NCI-H1930 (cell line): ENCODE data around the gene AOAH.
A peak's percentile ranks its signal among the peaks of the same experiment; 100 is the strongest.

Source experiments
- DNase-seq, 2 experiments: peaks; one replicate each; lab custom pipeline; 2025; lab: John Stamatoyannopoulos, UW

Gene AOAH

DNA sequence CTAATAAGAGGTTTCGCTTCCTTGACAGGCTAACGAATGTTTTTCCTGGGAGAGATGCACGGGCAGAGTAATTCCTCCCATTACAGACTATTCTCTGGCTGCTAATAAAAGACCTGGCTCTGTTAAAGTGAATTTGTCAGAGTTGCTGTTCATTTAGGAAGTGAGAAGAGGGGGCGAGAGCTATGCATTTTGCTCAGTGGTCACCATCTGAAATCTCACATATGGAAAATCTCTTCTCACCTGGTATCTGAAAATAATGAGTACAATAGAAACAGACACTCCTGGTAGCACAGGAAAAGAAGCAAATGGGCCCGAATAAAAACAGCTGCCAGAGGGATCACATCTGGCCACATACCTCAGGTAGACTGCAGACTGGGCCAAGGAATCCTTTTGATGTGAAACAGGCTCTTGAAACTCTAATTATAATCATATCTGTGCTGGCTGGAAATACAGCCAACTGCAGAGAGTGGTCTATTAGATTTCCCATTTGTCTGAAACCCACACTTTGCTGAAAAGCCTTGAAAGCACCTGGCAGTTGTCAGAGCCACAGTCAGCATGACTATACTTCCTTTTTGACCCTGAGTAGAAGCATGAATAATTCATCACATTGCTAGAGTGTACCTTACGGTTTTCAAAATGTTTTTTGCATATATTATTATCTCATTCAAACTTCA, 33.6 kb downstream of the AOAH start:
- no peak for DNase-seq

DNA sequence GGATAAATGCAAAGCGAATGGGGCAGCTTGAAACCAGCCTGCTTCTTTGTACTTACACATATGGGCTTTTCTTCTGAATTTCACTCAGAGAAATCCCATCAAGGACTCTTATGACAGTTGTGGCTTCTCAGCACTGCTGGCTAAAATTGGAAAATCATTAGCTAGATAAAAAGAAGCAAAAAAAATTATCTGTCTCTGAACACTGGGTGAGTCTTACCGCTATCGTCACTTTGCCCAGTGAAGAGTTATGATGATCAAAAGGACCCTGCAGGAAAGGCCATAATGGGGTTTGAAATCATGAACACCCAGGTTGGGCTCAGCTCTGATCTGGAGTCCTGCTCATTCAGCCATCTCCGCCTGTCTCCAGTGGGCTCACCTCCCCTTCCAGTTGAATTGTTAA, 34.3 kb downstream of the AOAH start:
- no peak for DNase-seq

DNA sequence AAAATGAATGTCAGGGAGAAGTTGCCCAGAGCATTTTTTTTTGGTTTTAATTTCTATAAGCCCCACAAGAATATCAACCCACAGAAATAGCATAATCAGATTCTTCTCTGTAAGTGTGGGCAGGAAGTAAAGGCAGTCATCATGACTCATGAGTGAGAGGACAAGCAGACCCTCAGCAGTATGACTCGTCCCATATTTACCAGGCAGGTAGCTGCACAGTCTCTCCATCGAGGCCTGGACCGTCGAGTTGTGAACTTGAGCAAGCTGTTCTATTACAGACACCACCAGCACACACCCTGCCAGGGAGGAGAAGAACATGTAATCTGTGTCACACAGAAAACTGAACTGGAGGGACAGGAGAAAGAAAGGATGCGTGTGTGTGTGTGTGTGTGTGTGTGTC, 37.8 kb downstream of the AOAH start:
- DNase-seq = no peak

DNA sequence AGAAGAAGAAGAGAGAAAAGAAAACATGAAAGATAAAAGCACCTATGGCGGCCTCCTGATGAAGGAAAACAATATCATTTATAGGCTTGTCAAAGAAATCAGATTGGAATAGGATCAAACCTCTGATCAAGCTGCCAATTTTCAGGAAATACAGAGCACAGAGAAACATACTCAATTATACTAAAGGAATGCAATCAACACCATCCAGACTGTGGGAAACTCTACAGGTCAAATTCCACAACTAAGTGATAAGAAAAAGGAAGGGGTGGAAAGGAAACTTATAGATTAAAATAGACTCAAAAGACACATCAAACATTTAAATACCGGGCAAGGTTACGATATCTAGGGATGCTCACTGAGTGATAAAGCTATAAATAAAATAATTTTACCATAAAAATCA, 39.3 kb downstream of the AOAH start:
- no peak for DNase-seq

DNA sequence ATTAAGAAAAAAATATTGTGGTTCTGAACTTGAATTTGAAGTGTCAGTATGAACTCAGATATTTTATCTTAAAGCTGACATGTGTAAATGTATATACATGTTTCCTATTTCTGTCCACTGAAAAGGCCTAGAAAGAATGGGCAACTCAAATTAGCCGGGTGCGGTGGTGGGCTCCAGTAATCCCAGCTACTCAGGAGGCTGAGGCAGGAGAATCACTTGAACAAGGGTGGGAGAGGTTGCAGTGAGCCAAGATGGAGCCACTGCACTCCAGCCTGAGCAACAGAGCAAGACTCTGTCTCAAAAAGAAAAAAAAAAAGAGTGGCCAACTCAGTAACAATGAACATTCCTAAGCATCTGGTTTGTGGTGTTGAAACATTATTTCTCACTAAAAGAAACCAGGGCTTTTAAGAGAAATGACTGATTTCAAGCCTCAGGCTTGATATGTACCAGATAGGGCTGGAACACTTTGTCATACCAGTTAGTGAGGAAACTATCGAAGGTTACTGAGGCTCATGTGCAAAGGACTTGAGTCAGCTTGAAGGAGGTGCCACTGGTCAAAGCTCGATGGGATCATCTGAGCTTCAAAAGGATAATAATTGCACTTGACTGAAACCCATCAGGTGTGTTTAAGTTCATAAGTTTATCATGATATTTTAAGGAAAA, 40.5 kb downstream of the AOAH start:
- DNase-seq = no peak

DNA sequence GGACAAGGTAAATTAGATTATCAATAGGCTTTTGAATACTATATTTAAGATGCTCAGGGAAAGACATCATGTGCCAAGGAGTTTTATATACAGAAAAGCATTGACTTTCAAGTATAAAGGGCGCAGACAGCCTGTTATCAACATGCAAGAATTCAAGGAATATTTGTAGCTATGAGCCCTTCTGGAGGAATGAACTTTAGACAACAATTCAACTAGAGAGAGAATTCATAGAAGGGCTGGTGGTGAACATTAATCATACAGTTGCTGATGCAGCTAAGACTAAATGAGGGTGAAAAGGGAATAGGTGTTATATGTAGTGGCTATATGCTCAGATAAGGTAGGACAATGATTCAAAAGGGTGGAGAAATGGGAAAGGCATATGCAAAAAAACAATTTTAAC, 41.2 kb downstream of the AOAH start:
- DNase-seq = no peak

DNA sequence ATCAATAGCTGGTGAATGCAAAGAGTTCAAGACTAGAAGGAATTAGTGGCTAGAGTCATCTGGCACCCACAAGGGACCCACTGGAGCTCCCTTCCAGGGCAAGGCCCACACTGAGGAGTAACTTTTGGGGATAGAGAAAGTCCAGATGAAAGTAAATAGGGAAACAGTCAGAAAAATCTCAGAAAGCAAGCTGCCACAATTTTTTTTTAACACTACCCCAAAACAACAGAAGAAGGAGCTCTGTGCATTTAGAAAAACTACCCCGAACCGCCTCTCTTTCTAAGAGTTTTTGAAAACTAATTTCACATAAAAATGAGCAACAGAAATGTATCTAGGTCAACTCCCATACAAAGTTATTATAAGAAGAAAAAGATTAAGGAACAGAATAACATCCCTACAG, 42.2 kb downstream of the AOAH start:
- no peak for DNase-seq

DNA sequence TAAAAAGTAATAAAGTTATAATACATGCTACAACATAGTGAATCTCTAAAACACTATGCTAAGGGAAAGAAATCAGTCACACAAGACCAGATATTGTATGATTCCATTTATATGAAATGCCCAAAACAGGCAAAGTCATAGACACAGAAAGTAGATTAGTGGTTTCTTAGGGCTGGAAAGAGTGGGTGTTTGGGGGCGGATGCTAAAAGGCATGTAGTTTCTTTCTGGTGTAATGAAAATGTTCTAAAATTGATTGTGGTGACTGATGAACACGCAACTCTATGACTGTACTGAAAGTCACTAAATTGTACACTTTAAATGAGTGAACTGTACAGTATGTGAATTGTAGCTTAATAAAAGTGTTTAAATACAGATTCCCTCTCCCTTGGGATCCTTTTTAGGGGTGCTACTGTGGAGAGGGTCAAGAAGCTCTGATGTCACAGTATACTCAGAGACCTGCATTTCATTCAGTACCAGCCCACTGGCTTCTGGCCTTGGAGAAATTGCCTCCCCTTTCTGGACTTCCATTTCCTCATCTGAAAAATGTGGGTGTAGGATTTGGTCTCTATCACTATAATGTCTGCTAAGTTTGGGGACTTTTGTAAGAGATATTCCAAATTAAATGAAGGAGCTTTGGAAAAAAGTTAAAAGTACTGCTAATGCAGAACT, 46.4 kb downstream of the AOAH start:
- DNase-seq = no peak

DNA sequence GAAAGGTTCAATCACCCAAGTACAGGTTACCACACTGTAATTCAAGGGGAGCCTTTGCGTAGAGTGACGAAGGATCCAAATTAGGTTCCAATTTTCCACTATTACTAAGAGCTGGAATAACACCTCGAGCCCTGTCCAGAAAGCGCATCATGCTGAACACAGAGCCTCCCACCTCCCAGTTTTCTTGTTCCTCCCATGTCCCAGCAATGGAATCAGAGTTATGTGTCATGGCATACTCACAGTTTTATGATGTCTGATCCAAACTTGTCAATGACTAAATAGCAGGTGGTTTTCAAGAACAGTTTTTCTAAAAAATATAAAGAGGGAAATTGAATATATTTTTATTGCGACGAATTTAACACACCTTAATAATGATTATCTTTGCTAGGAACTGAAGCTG, 50.6 kb downstream of the AOAH start:
- no peak for DNase-seq

DNA sequence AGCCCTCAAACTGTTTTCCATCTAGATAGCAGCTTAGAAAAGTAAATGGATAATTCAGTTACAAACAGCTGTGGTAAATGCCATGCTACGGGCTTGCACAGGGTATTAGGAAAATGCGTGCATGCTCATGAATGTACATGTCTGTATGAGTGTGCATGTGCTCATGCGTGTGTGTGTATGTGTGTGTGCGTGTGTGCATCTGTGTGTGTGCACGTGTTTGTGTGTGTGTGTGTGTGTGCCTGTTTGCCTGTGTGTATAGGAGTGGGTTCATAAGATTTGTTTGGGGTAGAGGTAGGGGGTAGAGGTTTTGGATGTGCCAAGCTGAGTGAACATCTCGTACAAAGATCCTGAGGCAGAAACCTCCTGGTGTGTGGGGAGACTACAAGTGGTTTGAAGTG, 52.9 kb downstream of the AOAH start:
- no peak for DNase-seq

DNA sequence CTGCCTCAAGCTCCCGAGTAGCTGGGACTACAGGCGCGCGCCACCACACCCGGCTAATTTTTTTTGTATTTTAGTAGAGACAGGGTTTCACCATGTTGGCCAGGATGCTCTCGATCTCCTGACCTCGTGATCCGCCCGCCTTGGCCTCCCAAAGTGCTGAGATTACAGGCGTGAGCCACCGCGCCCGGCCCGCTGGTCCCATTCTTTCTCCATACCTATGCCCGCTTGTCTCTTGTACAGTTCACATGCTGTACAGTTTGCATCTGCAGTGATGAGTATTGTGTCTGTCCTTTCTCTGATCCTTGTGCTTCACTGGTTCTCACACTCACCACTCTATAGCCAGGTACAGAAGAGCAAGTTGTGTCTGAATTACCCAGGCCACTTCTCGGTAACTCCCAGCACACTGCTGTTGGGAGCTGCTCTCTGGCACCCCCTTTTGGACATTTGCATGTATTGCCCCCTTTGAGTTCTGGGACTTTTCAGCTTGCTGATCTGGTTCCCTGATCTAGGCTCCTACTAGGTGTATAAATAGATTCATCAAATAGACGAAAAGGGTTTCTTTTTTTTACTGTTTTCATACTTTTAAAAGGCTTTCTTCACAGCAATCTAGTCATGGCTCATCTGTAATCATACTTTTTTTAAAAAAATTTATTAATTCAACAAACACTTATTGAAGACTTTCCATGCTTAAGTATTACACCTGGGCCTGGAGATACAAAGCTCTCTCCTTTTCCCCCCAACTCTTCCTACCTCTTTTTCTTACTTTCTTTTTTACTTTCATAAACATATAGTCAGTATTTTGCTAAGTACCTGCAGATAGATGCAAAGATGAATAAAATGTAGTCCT, 53.5 kb downstream of the AOAH start:
- peak; percentile 8 to 18 for DNase-seq

DNA sequence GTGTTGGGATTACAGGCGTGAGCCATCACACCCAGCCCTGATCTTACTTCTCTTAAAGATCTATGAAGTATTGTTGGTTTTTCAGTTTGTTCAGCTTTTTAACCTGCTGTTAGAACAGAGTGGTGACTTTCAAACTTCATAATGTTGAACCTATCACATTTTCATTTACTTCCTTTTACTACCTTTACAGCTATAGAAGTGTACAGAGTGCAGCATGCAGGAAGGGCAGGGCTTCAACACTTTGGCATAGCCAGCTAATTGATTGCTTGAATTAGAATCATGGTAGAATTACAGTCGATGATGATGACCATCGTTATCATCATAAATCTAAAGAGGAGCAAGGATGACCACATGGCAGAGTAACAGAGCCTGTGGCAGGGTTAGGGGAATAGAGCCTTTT, 55.5 kb downstream of the AOAH start:
- DNase-seq = no peak

DNA sequence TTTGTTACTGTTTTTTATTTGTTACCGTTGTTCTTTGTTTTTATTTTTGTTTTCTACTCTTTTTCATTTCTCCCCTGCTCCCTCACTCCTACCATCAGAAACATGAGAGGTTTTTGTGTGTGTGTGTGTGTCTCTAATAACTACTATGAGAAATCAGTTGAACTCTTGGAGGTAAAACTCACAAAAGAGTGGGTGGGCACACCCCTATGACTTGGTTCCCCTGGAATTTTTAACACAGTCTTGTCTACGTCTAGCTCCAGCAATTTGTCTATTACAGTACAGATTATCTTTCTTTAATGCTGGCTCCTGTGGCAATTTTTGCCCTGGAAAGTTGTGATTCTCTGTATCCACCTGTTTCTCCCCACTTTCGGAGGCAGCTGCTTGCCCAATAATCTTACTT, 56.2 kb downstream of the AOAH start:
- DNase-seq = no peak

DNA sequence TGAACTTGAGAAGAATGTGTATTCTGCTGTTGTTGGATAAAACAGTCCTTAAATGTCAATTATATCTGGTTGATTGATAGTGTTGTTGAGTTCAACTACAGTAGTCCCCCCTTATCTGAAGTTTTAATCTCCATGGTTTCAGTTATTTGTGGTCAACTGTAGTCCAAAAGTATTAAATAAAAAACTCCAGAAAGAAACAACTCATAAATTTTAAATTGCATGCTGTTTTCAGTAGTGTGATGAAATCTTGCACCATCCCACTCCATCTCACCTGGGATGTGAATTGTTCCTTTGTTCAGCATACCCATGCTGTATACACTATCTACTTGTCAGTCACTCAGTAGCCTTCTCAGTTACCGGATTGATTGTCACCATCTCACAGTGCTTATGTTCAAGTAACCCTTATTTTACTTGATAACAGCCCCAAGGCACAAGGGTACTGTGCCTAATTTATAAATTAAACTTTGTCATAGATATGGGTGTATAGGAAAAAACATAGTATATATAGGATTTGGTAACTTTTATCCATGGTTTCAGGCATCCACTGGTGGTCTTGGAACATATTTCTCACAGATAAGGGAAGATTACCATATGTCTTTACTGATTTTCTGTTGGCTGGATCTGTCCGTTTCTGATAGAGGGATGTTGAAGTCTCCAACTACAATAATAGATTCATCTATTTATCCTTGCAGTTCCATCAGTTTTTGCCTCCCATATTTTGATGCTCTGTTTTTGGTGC, 57.1 kb downstream of the AOAH start:
- DNase-seq = peak in 1 of 2 experiments; percentile 12

DNA sequence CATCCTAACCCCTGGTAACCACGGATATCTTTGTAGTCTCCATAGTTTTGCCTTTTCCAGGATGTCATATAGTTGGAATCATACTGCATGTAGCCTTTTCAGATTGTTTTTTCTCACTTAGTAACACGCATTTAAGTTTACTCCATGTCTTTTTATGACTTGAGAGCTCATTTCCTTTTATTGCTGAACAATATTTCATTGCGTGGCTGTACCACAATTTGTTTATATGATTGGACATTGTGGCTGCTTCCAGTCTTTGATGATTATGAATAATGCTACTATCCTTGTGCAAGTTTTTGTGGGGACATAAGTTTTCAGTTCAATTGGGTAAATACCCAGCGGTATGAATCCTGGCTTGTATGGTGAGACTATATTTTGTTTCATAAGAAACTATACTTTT, 60.8 kb downstream of the AOAH start:
- no peak for DNase-seq

DNA sequence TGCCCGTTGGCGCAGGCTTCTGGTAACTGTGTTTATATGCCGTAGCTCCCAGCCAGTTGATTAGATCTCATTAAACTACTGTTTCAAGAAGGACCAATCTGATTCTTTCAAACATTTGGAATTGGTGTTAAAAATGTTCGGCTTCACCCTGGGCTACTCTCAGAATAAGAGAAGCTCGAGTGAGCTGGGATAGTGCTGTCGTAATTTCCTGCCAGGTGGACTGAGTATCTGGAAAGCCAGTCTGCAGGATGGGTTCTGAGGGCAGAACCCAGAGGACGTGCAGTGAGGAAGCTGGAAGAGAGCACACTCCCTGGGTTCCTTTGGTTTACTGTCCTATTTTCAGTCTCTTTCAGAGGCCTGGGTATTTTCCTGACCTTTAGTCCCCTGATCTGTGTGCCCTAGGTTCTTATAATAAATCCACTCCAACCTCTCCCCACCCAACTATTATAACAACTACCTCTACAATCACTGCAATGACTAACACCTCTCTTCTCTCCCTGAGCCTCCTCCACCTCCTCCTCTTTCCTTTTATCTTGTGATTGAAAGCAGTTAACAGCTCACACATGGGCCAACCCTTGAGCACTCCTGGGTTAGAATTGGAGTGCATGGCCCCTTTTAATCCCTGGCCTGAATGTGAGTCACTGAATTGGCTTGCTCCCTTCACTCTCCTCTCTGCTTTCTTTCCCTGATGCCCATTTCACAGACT, 63.0 kb downstream of the AOAH start:
- no peak for DNase-seq

DNA sequence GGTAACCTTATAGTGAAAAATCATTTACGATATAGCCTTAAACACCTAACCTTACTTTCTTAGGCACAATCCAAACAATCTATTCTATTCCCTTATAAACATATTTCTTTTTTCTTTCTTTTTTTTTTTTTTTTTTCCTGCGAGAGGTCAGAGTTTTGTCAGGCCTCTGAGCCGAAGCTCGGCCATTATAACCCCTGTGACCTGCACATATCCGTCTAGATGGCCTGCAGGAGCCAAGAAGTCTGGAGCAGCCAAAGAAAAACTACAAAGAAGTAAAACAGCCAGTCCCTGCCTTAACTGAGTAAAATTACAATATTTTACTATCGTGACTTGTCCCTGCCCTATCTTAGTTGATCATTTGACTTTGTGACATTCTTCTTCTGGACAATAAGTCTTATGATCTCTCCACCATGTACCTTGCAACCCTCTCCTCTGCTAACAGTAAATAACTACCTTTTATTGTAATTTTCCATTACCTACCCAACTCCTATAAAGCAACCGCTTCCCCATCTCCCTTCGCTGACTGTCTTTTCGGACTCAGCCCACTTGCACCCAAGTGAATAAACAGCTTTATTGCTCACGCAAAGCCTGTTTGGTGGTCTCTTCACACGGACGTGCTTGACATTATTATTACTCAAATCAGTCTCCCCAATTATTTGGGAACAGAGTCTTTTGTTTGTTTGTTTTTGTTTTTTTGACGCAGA, 64.5 kb downstream of the AOAH start:
- no peak for DNase-seq

DNA sequence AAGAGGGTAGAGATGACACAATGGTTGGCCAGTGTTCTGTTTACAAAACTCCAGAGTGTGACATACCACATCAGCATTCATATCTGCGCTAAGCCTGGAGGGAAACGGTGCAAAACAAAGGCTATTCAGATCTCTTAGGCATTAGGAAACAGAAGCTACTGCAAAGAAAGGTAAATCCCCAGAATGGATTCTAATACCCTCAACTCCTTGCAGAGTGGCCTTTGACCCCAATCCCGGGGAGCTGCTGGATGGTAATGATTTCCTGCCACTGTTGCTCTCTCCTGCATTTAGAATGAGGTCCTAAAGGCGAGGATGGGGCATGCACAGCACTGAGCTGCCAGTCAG, 65.2 kb downstream of the AOAH start:
- DNase-seq = no peak

DNA sequence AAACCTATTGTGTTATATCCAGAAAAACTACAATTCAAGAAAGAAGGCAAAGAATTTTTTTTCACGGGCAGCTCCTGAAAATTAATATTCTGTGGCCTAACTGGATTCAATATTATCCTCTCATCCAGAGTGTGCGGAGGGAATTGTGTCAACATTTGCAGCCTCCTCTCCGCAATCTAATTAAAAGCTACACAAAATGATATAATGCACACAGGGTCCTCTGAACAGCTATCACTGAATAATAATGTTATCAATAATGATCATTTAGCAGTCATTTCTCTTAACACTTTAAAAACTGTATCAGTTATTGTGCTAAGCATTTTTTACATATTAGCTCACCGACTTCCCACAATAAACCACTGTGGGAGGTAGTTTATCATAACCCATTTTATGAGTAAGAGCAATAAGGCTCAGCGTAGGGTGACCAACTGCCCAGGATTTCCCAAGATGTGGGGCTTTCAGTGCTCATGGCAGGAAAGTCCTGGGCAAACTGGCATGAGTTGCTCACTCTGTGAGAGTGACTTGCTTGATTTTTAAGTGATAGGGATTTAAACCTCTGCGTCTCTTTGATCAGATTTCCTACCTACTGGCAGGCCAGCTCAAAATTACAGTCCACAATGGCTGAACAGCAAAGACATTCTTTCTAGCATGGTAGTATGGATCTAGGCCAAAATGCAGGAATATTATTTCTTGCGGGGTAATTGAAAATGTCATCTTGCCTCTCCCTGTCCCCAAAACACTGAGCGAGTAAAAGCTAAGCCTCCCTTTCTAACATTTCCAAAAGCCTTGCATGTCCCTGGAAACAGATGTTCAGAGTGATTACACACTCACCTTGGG, 65.7 kb downstream of the AOAH start:
- no peak for DNase-seq
